ENCODE results near the gene NUDT14. TPM values are rescaled to one million over a fixed set of nuclear protein-coding genes. Genes with fewer than 3 reads are reported as not detected.

NUDT14 gene
- 13.6 and 23.5 TPM in 2 replicates for total RNA-seq (2014; rRNA removed; shearing (Covaris generic))
- polyA plus RNA-seq (2014; cell fraction: nucleus; rRNA removed), result 26.9 and 53.7 TPM in 2 replicates

- DNase-seq (ENCODE audit: extremely low read depth, low read depth), result peak; percentile 62
These were observed at the start of gene NUDT14 for GRCh38 chr14:105180592-105181548. Gene NUDT14 (minus strand): TSS chr14:105181312. CDS start chr14:105181209, 103 bp downstream.

DNA sequence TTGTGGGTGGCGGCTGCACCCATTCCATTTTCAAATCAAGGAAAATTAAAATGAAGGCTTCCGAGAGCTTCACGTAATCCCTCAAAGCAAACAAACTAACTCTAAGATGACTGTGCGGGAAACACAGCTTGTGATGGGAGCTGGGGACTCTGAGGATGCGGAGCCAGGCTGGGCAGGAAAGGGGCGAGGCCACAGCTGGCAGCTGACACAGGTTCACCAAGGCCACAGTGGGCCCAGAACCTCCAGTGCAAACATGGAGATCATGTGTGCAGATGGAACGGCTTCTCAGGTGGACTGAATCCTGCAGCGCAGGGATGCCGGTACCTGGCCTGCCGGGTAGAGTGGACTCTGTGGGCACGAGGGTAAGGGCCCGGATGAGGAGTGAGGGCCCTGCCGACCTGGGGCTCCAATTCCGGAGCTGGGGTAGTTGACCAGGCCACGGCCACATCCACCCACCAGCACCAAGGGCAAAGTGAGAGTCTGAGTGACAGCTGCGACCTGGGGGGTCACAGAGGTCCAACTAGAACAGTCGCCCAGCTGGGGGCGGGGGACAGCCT is 48.1 kb upstream of the NUDT14 start:
- no peak for DNase-seq (ENCODE audit: extremely low read depth, low read depth)

GRCh38 chr14:105228562-105228961 is 47.5 kb upstream of the NUDT14 start:
- no peak for DNase-seq (ENCODE audit: extremely low read depth, low read depth)

GRCh38 chr14:105227346-105227745 is 46.2 kb upstream of the NUDT14 start:
- no peak for DNase-seq (ENCODE audit: extremely low read depth, low read depth)

GRCh38 chr14:105226198-105226597 is 45.1 kb upstream of the NUDT14 start:
- DNase-seq (ENCODE audit: extremely low read depth, low read depth), result no peak

- no peak for DNase-seq (ENCODE audit: extremely low read depth, low read depth)
These were observed 43.9 kb upstream of the NUDT14 start for GRCh38 chr14:105224845-105225570.

DNA sequence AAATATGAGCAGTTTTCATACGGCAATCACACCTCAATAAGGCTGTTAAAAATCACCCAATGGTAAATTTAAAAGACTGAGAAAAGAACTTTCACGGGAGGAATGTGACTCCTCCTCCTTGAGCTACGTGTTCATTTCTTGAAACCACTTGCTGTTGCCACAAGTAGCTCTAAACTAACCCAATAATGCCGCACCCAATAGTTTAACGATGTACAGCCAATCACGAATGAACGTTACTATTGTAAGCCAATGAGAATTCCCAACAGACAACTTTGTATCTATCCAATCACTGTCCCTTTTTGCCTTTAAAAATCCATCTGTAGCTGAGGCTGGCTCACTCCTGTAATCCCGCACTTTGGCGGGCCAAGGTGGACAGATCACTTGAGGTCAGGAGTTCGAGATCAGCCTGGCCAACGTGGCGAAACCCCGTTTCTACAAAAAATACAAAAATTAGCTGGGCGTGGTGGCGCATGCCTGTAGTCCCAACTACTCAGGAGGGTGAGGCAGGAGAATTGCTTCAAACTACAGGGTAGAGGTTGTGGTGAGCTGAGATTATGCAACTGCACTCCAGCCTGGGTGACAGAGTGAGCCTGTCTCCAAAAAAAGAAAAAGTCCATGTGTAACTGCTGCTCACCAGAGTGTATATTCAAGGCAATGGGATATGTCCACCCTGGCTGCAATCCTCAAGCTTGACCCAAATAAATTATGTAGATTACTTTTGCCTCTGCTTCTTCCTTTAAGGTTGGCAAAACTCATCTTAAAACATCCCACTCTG is 42.8 kb upstream of the NUDT14 start:
- DNase-seq (ENCODE audit: extremely low read depth, low read depth), result no peak

GRCh38 chr14:105223260-105223659 is 42.1 kb upstream of the NUDT14 start:
- no peak for DNase-seq (ENCODE audit: extremely low read depth, low read depth)

DNA sequence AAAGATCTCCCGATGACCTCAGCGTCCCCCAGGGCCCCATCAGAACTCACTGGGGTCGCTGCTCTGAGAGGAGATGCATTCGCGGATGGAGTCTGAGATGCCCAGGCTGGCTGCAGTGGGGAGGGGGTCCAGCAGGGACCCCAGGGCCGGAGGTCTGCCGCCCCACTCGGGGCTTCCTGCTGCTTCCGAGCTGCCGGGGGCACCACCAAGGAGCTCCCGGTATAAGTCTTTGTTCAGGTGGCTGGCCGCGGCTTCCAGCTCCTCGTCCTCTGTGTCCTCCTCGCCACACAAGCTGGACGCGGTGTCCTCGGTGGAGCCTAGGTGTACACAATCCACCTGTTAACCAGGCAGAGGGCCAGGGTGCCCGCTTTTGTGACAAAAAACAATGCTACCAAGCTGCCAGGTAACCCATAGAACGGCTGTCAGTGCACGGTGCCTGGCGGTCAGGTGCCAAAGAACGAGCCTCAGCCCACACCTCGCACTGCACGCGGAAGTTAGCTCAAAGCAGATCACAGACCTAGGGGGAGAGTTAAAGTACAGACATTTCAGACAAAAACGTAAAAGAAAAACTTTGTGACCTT is 40.6 kb upstream of the NUDT14 start:
- no peak for DNase-seq (ENCODE audit: extremely low read depth, low read depth)

DNA sequence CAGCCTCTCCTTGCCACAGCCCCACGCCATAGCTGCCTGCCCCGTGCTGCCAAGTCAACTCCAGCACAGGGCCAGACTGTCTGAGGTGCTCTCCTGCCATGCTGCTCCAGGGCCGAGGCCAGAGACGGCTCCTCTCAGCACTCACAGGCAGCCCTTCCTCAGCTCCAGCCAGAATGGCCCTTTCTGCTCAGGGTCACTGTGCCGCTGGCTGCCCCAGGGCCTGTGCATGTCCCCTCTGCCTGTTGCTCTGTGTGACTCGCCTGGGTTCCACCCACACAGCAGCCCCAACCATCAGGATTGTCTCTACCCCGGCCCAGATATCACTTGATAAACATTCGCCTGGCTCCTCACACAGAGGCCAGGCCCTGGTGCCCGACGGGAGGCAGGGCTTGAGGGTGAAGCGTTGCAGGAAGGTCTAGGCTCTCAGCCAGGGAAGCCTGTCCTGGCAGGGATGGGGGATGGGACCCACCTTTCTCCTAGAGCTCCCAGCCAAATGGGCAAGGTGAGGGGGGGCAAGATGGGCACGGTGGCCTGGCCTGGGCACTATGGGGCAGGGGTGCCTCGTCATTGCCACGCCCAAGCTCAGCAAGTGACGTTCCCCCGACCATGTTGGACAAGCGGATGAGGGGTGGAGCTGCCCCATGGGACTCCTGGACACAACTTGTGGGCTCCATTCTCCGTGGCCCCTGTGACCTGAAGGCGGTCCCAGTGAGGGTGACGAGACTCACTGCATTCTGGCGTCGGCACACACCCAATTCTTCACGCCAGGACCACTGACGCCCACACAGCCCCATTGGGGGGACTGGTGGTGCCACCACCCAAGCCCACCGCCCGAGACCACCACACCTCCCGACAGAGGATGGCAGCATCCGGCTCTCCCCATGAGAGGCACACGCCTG is 39.8 kb upstream of the NUDT14 start:
- DNase-seq (ENCODE audit: extremely low read depth, low read depth), result no peak

- no peak for DNase-seq (ENCODE audit: extremely low read depth, low read depth)
These were observed 38.6 kb upstream of the NUDT14 start for GRCh38 chr14:105219753-105220152.

DNA sequence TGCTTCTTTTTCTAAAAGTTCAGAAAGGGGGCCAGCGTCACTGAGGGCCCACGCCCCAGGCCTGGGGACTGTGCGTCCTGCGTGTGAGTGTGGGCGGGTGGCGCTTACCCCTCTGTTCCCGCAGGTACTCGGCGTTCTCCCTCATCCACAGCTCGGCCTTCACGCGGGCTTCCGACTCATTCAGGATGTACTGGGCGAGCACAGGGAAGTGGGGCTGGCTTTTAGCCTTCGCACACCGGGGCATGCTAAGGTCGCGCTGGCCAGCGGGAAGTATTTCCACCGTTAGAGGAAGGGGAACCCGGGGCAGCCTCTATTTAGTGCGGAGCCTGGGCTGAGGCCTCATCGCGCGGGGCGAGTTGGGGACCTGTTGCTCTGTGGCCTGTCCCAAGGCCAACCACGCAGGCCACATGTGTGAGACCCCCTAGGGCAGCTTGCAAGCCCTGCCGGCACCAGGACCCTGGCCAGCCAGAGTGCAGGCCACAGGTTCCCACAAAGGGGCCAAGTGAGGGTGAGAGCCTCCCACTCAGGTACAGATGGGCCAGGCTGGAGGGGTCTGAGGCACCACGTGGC is 38.0 kb upstream of the NUDT14 start:
- DNase-seq (ENCODE audit: extremely low read depth, low read depth), result no peak

- DNase-seq (ENCODE audit: extremely low read depth, low read depth), result no peak
These were observed 37.5 kb upstream of the NUDT14 start for GRCh38 chr14:105218611-105219010.

GRCh38 chr14:105217774-105218173 is 36.7 kb upstream of the NUDT14 start:
- DNase-seq (ENCODE audit: extremely low read depth, low read depth), result no peak

DNA sequence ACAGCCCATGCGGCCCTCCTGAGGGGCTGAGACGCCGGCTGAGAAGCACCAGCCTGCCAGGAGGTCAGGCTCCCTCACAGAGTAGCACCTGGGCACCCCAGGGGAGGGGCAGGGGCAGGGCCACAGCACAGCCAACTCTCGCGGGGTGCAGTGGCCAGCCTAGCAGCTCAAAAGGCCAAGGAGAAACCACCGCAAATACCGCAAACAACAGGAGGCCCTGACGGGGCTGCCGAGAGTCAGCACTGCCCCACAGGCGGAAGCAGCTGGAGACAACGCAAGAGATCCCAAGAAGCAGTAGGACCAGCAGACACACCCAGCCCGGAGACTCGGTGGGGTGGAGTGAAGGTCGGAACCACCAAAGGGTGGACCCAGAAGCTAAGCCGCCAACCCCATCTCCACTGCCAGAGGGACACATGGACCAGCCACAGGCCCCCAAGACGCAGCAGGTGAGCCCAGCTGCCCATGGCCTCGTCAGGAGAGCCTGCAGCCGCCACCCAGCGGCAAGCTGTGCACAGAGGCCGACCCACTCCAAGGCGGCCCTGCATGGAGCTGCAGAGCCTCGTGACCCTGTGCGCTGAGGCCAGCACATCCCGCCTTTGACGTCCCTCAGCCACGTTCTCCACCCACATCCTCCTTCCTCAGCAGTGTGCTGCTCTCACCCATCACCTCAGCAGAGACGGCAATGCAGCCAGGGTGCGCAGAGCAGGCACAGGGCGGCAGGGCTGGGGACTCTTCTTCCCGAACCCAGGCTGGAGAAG is 35.6 kb upstream of the NUDT14 start:
- no peak for DNase-seq (ENCODE audit: extremely low read depth, low read depth)

DNA sequence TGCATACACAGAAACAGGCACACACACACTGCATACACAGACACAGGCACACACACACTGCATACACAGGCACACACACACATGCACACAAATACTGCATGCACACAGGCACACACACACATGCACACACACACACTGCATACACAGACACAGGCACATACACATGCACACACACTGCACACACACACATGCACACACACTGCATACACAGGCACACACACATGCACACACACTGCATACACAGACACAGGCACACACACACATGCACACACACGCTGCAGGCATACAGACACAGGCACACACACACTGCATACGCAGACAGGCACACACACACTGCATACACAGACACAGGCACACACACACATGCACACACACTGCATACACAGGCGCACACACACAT is 34.5 kb upstream of the NUDT14 start:
- DNase-seq (ENCODE audit: extremely low read depth, low read depth), result no peak

DNA sequence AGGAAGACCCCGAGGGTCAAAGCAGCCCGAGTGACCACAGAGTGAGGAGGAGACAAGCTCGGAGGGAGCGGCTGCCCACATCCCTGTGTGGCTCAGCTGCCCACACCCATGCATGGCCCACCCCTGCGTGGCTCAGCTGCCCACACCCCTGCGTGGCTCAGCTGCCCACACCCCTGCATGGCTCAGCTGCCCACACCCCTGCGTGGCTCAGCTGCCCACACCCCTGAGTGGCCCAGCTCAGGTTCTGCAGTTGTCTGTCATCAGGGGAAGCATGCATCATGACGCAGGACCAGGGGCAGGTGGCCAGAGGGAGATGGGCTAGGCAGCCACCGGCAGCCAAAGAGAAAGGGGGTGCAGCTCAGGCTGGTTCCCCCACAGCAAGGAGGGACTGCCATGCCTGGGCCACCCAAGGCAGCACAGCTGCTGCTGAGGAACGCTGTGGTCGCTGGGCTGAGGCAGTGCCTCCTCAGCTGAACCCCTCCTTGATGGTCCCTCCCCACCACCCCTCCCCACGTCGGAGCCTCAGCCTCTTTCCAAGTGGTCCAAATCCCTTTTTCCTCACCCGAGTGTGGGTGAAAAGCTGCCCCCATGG is 33.3 kb upstream of the NUDT14 start:
- no peak for DNase-seq (ENCODE audit: extremely low read depth, low read depth)

- DNase-seq (ENCODE audit: extremely low read depth, low read depth), result no peak
These were observed 32.2 kb upstream of the NUDT14 start for GRCh38 chr14:105213361-105213760.

All from NCI-H460 (cell line).